PC-3 (cell line): ENCODE measurements around the gene SVIL. TPM values are rescaled to one million over a fixed set of nuclear protein-coding genes. Genes with fewer than 3 reads are reported as not detected.

ENCODE experiments used
- ATAC-seq: fragments of 200-7000 bp; cut with Tn5 transposase; 2 replicates; pipeline ENCODE4 v1.9.1; 2020; ENCODE audit warnings: mild to moderate bottlenecking, moderate library complexity
- BruUV-seq: library from RNA; stranded (reverse); fragments of 400-500 nt; replicated peaks from 2 replicates; lab custom pipeline; 2021; lab: Mats Ljungman, UMichigan
- CTCF ChIA-PET: fragments of 300-600 bp; sonication (Branson Sonifier 250); formaldehyde crosslinking; loops from one replicate; lab custom pipeline; 2022; ENCODE audit warnings: antibody characterized with exemption; lab: Charles Lee
- POLR2A ChIA-PET: fragments of 300-600 bp; sonication (Branson Sonifier 250); formaldehyde crosslinking; loops from one replicate; lab custom pipeline; 2022; ENCODE audit warnings: antibody characterized with exemption; ENCODE audit not compliant: unreplicated experiment; lab: Charles Lee
- DNase-seq: peaks from one replicate; pipeline ENCODE4 v3.0.0-alpha.2; 2015
- H2AFZ ChIP-seq: fragments of 300-600 bp; sonication (generic); 2 replicates; pipeline ENCODE4 v1.6.0; 2016; ENCODE audit warnings: antibody characterized with exemption, low read length
- H3F3A ChIP-seq: fragments of 300-600 bp; sonication (generic); one replicate; pipeline ENCODE4 v1.6.0; 2017; ENCODE audit warnings: antibody characterized with exemption, low read length, control low read depth, mild to moderate bottlenecking; ENCODE audit not compliant: unreplicated experiment
- H3K27ac ChIP-seq: fragments of 300-600 bp; sonication (generic); 2 replicates; pipeline ENCODE4 v1.5.1; 2016; ENCODE audit warnings: mild to moderate bottlenecking, low read length
- H3K27me3 ChIP-seq: fragments of 300-600 bp; sonication (generic); 2 replicates; pipeline ENCODE4 v1.6.1; 2016; ENCODE audit warnings: low read length, mixed read lengths
- H3K36me3 ChIP-seq: fragments of 300-600 bp; sonication (generic); 2 replicates; pipeline ENCODE4 v1.6.1; 2016; ENCODE audit warnings: low read depth, mixed run types, low read length, mixed read lengths
- H3K4me1 ChIP-seq: fragments of 300-600 bp; sonication (generic); 2 replicates; pipeline ENCODE4 v1.5.1; 2016; ENCODE audit warnings: low read length; ENCODE audit not compliant: insufficient read depth
- H3K4me2 ChIP-seq: fragments of 300-600 bp; sonication (generic); 2 replicates; pipeline ENCODE4 v1.6.0; 2016; ENCODE audit warnings: low read length
- H3K4me3 ChIP-seq: fragments of 300-600 bp; sonication (generic); 2 replicates; pipeline ENCODE4 v1.5.1; 2016; ENCODE audit warnings: mild to moderate bottlenecking, low read length, mixed read lengths
- H3K79me2 ChIP-seq: fragments of 300-600 bp; sonication (generic); 2 replicates; pipeline ENCODE4 v1.6.1; 2017; ENCODE audit warnings: low read length, mixed read lengths
- H3K9ac ChIP-seq: fragments of 300-600 bp; sonication (generic); 2 replicates; pipeline ENCODE4 v1.6.0; 2016; ENCODE audit warnings: mild to moderate bottlenecking, low read length
- H3K9me2 ChIP-seq: fragments of 300-600 bp; sonication (generic); replicated peaks from 2 replicates; pipeline ENCODE4 v1.6.1; 2016; ENCODE audit warnings: mixed run types, low read length, mixed read lengths
- H3K9me3 ChIP-seq: fragments of 300-600 bp; sonication (generic); 2 replicates; pipeline ENCODE4 v1.6.1; 2016; ENCODE audit warnings: low read length, mixed read lengths
- H4K20me1 ChIP-seq: fragments of 300-600 bp; sonication (generic); 2 replicates; pipeline ENCODE4 v1.6.1; 2016; ENCODE audit warnings: low read length, mixed read lengths
- CTCF ChIP-seq: fragments of 300-600 bp; sonication (generic); conservative IDR thresholded peaks from 2 replicates; pipeline ENCODE4 v1.5.1; 2017; ENCODE audit warnings: antibody characterized with exemption, low read depth, mild to moderate bottlenecking, low read length
- EZH2 ChIP-seq: fragments of 300-600 bp; sonication (generic); IDR thresholded peaks from one replicate; pipeline ENCODE4 v1.6.1; 2017; ENCODE audit warnings: antibody characterized with exemption, mild to moderate bottlenecking, low read length; ENCODE audit not compliant: unreplicated experiment
- EZH2phosphoT487 ChIP-seq: fragments of 300-600 bp; sonication (generic); IDR thresholded peaks from 2 replicates; pipeline ENCODE4 v1.6.1; 2018; ENCODE audit warnings: mild to moderate bottlenecking, antibody characterized with exemption, low read length, borderline replicate concordance
- intact Hi-C: fragments of 100-400 bp; cut with micrococcal nuclease; formaldehyde crosslinking; loops from 2 replicates; pipeline ENCODE4 v1.9.0; 2023
- total RNA-seq: library from RNA; depleted of rRNA; stranded (reverse); fragments of >200 nt; gene quantifications from 2 replicates; pipeline ENCODE4 v1.2.3, GENCODE V29; 2014

SVIL gene
- total RNA-seq, 1 experiment from 2014 or later = 19.2 TPM

- no peak for ATAC-seq
- Histone ChIP-seq H3K36me3 (no peaks in the 10 kb centered on the region), H3K4me3 (peak overlapping the region; percentile 43; the same call in 1 of the 2 replicates), H3K9me2 (no peaks in the 10 kb centered on the region), H2AFZ (no peak overlapping the region), H3K9ac (peak overlapping the region; percentile 73), H3K4me1 (peaks cover 43% of the 10 kb centered on the region), H3K79me2 (0 out of 2 replicates have a peak, but pooled peaks cover 6% of the 10 kb centered on the region), H3K27me3 (no peaks in the 10 kb centered on the region), H3K9me3 (no peaks in the 10 kb centered on the region), H3F3A (peaks cover 3% of the 10 kb centered on the region), H3K27ac (peak overlapping the region; percentile 96), H4K20me1 (no peaks in the 10 kb centered on the region), H3K4me2 (peak overlapping the region; percentile 67)
- POLR2A ChIA-PET = no interaction called here
- DNase-seq = no peak
- BruUV-seq = no TSS peak
- TF ChIP-seq EZH2phosphoT487 = no peak
- no peak for TF ChIP-seq CTCF
- TF ChIP-seq EZH2 = no peak
- intact Hi-C loops = loop anchor here (2.0 to 10.0 kb wide), 3 partner anchors 100 to 320 kb away; partner anchors contain the start of gene SVIL
- CTCF ChIA-PET = interaction anchor here (0.5 to 1.1 kb wide), 6 partner anchors 13 to 93 kb away, joined by 3 to 6 read pairs (median 4); no protein-coding TSS in a partner anchor
Observed at GRCh38 chr10:29534590-29534989, 100.2 kb downstream of the SVIL start.

GRCh38 chr10:29533696-29534285 lies 101.0 kb downstream of the SVIL start:
- TF ChIP-seq EZH2phosphoT487 = no peak
- no peak for TF ChIP-seq EZH2
- no peak for TF ChIP-seq CTCF
- Histone ChIP-seq H3K9me2 (no peaks in the 10 kb centered on the region), H3F3A (peaks cover 3% of the 10 kb centered on the region), H3K36me3 (no peaks in the 10 kb centered on the region), H3K9ac (peak overlapping the region; percentile 73; the same call in 1 of the 2 replicates), H3K27ac (peak overlapping the region; percentile 96), H3K9me3 (no peaks in the 10 kb centered on the region), H3K27me3 (no peaks in the 10 kb centered on the region), H3K79me2 (0 out of 2 replicates have a peak, but pooled peaks cover 6% of the 10 kb centered on the region), H3K4me3 (no peak overlapping the region), H3K4me1 (peaks cover 43% of the 10 kb centered on the region), H2AFZ (no peak overlapping the region), H4K20me1 (no peaks in the 10 kb centered on the region), H3K4me2 (no peak overlapping the region)
- no peak for ATAC-seq
- ChIA-PET POLR2A (no interaction called here), CTCF (no interaction called here)
- no TSS peak for BruUV-seq
- intact Hi-C loops = loop anchor here (2.0 to 10.0 kb wide), 3 partner anchors 101 to 321 kb away; partner anchors contain the start of gene SVIL
- DNase-seq = no peak

- POLR2A ChIA-PET = no interaction called here
- Histone ChIP-seq H3F3A (peaks cover 3% of the 10 kb centered on the region), H3K4me3 (no peak overlapping the region), H3K9me3 (no peaks in the 10 kb centered on the region), H3K27me3 (no peaks in the 10 kb centered on the region), H2AFZ (no peak overlapping the region), H3K4me1 (peaks cover 42% of the 10 kb centered on the region), H3K9ac (no peak overlapping the region), H3K4me2 (no peak overlapping the region), H3K79me2 (0 out of 2 replicates have a peak, but pooled peaks cover 6% of the 10 kb centered on the region), H4K20me1 (no peaks in the 10 kb centered on the region), H3K36me3 (no peaks in the 10 kb centered on the region), H3K9me2 (no peaks in the 10 kb centered on the region), H3K27ac (no peak overlapping the region)
- no TSS peak for BruUV-seq
- TF ChIP-seq EZH2 (no peak), EZH2phosphoT487 (no peak), CTCF (no peak)
- ATAC-seq = no peak
- CTCF ChIA-PET = no interaction called here
- intact Hi-C loops = loop anchor here (10.0 kb wide), 2 partner anchors 102 to 322 kb away; partner anchors contain the start of gene SVIL
- no peak for DNase-seq
Observed at GRCh38 chr10:29533046-29533445, 101.7 kb downstream of the SVIL start.
